ENCODE data around the gene ZNF322.
A peak's percentile ranks its signal among the peaks of the same experiment; 100 is the strongest.
"Not testable (repeated sequence)": the region's sequence is repeated elsewhere in the genome, so short reads cannot be mapped to it uniquely, and the experiment has no call there.

Gene ZNF322, protein sequence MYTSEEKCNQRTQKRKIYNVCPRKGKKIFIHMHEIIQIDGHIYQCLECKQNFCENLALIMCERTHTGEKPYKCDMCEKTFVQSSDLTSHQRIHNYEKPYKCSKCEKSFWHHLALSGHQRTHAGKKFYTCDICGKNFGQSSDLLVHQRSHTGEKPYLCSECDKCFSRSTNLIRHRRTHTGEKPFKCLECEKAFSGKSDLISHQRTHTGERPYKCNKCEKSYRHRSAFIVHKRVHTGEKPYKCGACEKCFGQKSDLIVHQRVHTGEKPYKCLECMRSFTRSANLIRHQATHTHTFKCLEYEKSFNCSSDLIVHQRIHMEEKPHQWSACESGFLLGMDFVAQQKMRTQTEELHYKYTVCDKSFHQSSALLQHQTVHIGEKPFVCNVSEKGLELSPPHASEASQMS

DNA sequence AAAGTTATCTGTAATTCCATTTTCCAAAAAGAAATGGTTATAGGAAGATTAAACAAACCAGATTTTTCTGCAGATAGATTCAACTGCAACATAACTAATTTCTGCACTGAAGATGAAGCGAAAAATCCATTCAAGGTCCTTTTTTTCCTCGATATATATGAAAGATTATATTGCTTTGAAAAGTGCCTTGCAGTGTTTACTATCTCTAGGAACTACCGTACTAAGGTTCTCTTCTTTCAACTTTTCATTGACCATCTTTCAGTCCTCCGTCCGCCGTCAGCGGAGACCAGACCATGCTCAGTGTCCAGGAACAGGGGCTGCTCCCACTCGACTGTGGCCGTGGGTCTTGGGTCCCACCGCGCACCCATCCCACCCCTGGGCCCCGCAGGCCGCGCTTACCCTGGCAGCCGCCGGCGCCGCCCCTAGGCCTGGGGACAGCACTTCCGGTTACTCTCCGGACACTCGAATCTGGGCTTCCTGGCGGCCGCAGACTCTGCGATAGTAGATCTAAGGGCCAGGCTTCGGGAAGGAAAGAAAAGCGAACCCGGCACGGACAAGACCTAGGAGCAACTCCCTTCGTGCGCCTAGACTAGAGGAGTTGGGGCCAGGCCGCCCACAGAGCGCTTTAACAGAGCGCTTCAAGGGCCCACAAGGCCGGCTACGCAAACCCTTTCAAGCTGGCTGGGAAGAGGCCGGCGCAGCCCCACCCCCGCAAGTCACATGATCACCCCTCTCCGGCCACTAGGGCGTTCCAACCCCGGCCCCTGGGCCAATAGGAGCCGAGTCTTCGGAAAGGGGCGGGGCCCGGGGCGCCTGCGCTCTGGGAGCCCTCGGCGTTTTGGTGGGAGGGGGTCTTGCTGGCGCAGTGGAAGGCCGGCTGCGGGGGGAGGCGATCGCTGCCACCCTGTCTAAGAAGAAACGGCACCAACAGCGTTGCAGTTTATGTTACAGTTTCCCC, at the start of gene ZNF322:
TSS of gene ZNF322 (minus strand) at position 705 of the 958 bp plus-strand sequence. CDS start 21,193 bp downstream, outside the sequence.
- peak; percentile 90 for DNase-seq

DNA sequence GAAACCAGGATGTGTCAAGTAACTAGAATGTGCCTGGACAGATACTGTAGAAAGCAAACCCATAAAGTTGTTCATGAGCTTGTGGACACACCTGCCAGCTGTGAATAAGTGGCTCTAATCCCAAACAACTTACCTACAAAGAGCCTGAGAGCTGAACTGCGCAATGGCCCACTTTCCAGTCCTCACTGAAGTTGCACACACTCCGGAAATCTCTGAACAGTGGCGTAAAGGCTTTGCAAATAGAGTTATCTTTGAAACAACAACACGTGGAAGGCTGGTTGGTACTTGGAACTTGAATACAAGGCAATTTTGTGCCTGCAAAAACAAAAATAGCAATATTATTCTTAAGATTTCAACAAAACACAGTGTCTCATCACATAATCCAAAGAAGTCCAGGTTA, 46.2 kb upstream of the ZNF322 start:
- not testable (repeated sequence) for DNase-seq

DNA sequence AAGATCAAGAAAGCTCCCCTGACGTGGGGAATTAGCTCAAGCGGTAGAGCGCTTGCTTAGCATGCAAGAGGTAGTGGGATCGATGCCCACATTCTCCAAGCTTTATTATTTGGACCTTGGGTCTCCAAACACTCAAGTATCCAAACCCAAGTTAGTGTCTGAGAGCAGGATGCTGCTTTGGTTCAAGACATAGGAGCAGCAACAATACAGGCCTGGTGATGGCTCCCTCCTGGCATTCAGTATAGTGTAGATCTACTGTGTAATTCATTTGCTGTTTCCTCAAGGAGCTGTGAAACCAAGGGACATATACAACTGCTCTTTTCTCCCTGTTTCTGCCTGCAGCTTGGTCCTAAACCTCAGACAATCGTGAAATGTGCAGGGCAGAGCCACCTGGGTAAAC, 45.8 kb upstream of the ZNF322 start:
- not testable (repeated sequence) for DNase-seq

DNA sequence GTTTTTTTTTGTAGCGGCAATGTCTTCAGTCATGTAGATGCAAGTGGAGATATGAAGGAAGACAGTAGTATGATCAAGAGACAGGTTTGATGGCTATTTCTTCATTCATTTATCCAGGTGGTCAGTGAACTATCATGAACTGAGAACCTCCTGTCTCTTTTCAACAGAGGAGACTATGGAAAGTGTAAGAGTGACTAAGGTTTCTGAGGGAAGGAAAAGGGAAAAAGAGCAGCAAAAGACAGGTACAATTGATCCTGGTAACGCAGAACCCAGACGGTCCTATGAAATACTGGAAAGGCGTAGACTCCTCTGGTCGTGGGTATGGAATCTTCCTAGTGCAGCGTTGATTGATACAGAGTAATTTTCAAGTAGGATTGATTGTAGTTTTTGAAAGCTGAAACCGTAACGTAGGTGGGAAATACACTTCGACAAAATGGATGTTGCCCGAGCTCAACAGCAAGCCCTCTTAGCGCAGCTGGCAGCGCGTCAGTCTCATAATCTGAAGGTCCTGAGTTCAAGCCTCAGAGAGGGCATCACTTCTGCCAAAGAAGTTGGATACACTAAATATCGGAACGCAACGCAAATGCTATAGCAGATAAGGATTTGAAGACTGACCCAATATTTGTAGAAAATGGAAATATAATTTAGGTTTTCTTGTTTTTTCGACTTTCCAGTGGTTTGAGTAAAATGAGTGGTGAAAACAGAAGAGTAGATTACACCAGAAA, 41.6 kb upstream of the ZNF322 start:
- DNase-seq: not testable (repeated sequence)

DNA sequence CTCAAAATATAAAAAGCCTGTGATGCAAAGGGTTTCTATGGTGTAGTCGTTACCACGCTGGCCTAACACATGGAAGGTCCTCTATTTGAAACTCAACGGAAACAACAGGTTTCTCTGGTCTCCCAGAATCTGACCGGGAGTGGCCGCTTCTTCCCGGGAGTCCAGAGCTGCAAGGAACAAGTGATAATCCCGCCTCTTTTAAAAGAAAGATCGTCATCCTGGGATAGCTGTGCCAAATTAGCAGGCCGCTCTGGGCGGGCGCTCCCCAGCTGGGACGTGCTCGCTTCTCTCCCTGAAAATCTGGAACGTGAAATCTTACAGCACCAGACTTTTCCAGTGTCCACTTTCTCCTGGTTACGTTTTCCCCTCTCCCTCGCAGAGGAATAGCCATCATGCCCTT, 38.0 kb upstream of the ZNF322 start:
- DNase-seq: not testable (repeated sequence)

DNA sequence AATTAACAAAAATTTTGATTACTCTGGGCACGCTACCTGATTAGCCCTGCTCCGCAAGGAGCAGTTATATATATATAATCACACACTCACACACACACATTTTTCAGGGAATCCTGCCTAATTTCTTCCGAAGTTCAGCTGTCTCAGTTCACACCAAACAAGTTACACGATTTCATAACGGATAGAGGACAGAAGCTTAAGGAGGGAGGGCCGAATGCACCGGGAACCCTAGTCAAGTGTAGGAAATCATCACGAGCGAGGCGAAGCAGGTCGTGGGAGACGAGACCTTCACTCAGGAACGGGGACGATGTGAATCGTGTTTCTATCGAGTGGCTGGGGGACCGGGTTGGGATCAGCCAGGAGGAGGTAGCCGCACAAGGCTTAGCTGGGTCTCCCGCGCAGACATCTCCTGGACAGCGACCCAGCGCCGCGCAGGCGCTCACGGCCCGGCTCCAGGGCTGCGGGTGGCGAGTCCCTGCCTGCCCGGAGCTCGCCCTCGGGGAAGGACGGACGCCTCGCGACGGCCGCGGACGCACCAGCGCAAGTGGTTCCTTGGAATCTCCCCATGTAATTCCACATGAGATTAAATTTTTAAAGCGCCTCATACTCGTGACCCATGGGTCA, 29.9 kb upstream of the ZNF322 start:
- not testable (repeated sequence) for DNase-seq

DNA sequence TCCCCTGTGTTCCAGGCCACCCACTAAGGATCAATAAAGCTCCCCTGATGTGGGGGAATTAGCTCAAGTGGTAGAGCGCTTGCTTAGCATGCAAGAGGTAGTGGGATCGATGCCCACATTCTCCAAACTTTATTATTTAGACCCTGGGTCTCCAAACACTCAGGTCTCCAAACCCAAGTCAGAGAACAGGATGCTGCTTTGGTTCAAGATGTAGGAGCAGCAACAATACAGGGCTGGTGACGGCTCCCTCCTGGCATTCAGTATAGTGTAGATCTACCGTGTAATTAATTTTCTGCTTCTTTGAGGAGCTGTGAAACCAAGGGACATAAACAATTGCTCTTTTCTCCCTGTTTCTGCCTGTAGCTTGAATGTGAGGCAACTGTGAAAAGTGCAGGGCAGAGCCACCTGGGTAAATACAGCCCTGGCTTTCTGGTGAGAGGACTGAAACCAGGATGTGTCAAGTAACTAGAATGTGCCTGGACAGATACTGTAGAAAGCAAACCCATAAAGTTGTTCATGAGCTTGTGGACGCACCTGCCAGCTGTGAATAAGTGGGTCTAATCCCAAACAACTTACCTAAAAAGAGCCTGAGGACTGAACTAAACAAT, 23.0 kb upstream of the ZNF322 start:
- not testable (repeated sequence) for DNase-seq

DNA sequence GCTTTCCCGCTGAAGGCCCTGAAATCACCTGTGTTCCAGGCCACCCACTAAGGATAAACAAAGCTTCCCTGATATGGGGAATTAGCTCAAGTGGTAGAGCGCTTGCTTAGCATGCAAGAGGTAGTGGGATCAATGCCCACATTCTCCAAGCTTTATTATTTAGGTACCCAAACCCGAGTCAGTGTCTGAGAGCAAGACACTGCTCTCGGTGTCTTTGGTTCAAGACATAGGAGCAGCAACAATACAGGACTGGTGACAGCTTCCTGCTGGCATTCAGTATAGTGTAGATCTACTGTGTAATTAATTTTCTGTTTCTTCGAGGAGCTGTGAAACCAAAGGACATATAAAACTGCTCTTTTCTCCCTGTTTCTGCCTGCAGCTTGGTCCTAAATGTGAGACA, 13.7 kb upstream of the ZNF322 start:
- not testable (repeated sequence) for DNase-seq

DNA sequence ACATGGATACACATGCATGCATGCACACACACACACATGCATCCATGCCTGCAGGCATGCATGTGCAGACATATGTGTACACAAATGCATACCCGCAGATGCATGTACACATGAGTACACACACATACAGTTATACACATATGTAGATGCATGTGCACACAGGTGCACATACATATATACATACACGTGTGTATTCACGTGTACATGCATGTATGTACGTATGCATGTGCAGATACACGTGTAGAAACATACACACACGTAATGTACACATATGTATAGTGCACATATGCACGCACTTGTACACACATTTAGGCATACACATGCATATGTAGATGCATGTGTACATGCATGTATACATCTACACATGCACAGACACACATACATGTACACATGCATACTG, 11.0 kb upstream of the ZNF322 start:
- DNase-seq: not testable (repeated sequence)

DNA sequence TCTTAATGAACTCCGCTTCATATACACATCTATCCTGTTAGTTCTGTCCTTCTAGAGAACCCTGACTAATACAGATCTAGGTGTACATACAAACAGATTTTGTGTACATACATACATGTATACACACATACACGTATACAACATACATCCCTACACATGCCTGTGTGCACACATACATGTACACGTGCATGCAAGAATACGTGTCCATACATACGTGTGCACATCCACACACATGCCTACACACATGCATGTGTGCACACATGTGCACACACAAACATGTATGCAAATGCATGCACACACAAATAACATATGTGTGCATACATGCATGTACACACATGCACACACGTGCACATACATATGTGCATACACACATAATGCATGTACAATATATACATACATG, 10.5 kb upstream of the ZNF322 start:
- DNase-seq: not testable (repeated sequence)

DNA sequence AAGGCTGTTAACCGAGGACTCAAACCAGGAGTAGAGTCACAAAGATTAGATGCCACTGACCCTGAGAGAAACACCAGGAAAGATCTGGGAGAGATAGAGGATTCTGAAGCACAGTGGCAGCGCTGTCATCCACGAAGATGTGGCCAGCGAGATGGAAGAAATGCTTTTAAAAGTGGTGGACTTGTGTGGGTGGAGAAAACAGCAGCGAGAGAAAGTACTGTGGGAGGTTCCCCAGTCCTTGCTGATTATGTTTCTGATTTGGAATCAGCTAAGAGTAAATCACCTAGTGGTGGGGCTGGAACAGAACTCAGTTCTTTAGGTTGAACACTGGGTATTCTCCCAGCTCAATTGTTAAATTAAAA, 435 bp upstream of the ZNF322 start:
- peak in 1 of 2 donors; percentile 37 for DNase-seq

DNA sequence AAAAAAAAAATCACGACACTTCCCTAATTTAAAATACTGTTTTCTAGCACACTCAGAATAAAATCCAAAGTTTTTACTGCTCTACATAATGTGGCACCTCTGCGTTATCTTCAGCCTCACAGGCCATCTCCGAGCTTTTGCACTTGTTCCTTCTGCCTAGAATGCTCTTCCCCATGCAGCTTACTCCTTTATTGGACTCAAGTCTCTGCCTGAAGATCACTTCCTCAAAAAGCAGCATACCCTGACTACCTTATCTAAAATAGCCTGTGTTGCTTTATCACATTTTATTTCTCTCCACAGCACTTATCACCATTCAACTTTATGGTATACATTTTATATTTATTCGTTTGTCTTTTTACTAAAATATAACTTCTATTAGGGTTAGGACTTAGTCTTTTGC, 2.3 kb downstream of the ZNF322 start:
- no peak for DNase-seq

DNA sequence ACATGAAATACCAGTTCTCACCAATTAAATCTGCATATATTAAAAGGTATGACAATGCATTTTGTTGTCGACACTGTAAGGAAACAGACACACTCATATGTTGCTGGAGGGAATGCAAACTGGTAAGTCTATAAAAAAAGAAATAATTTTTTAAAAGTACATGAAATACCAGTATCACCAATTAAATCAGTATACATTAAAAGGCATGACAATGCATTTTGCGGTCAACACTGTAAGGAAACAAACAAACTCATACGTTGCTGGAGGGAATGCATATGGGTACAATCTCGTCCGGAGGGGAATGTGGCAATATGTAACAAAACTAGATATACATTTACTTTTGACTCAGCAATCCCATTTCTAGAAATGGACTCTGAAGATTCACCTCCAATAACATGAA, 6.5 kb downstream of the ZNF322 start:
- no peak for DNase-seq

DNA sequence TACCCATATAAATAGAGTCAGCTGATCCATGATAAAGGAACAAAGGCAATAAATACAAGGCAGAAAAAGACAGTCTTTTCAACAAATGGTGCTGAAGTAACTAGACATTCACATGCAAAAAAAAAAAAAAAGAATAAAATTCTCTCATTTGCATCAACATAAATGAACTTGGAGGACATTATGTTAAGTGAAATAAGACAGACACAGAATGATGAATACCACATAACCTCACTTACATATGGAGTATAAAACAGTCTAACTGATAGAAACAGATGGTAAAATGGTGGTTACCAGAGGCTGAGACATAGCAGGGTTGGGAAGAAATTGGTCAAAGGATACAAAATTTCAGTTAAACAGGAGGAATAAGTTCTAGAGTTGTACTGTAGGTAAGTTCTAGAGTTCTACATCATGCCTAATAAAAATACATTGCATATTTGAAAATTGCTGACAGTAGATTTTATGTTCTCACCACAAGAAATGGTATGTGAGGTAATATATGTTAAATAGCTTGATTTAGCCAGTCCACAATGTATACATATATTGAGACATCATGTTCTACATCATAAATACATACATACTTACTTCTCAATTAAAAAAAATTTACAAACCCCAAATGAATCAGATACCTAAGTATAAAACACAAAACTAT, 8.3 kb downstream of the ZNF322 start:
- no peak for DNase-seq

DNA sequence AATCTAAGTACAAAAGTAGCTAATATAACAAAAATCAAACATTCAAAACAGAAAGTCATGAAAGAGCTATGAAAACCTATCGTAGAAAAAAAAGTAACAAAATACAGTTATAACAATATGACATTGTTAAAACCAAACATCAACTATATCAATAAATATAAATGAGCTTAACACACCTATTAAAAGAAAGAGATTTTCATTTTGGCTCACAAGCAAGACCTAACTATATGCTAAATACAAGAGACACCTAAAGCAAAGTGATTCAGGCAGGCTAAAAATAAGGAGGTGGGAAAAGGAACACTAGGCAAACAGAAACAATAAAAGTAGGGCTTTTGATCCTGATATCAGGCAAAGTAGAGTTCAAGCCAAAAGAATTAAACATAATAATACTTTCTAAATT, 13.5 kb downstream of the ZNF322 start:
- no peak for DNase-seq

DNA sequence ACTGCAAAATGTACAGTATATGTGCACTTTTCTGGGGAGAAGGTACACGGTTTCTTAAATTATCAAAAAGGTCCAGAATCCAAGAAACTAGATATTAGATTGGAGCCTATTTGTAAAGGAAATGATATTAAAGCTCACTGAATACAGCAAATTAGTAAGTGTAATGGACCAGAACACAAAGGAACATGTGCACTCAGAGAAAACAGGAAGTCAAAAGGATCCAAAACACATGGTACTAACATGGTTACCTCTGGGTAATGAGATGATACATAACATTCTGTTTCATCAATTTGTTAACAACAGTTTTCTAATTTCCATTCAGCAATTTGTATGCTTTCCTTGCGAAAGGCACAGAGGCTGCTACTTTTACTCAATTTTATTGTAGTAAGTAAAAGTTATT, 18.7 kb downstream of the ZNF322 start:
- DNase-seq: no peak

DNA sequence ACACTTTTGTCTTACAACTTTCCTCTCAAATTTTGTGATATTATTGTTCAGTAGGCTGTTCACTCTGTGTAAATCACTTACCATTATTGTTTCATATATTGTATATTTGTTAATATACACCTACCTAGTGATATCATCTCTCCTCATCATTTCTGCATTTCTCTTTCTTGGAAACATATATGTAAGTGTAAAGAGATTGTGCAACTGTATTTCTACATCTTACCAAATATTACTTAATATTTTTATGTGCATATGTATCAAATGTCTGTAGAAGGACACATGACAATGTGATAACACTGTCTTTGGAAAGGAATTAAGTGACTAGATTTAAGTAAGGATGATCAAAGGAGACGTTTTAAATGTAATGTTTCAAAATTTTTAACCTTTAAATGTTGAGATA, 30.2 kb downstream of the ZNF322 start:
- no peak for DNase-seq

DNA sequence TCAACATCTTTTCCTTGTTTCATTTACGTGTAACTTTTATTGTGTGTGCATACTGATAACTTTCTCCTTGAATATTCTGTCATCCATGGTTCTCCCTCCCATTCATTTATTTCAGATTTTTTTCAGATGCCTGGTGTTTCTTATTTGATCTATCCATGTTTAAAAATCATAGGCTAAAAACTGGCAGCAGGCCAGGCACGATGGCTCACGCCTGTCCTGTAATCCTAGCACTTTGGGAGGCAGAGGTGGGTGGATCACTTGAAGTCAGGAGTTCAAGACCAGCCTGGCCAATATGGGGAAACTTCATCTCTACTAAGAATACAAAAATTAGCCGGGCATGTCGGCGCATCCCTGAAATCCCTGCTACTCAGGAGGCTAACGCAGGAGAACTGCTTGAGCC, 31.7 kb downstream of the ZNF322 start:
- DNase-seq: no peak

DNA sequence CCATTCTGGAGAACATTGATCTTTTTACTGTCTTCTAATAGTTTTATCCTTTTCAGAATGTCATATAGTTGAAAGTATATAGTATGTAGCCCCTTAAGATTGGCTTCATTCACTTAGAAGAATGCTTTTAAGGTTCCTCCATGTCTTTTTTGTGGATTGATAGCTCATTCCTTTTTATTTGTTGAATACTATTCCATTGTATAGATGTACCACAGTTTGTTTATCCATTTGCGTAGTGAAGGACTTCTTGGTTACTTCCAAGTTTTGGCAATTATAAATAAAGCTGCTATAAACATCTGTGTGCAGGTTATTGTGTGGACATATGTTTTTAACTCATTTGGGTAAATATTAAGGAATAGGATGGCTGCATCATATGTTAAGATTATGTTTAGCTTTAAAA, 35.0 kb downstream of the ZNF322 start:
- no peak for DNase-seq

DNA sequence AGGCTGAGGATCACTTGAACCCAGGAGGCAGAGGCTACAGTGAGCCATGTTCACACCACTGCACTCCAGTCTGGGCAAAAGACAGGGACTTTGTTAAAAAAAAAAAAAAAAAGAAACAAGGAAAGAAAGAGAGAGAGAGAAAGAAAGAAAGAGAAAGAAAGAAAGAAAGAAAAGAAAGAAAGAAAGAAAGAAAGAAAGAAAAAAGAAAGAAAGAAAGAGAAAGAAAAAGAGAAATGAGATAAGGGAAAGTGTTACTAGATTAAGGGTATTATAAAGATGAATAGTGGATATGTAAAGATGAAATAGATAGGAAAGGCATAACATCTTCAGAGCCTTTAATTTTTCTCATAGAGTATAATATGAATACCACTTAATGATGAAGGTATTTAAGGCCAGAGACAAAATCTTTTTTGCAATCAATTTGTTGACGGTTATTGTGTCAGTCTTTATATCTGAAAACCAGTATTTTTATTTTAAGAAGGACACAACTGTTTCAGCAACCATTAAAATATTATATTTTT, 36.1 kb downstream of the ZNF322 start:
- no peak for DNase-seq

Data from CD4-positive, alpha-beta T cell treated with Interleukin-1 beta for 1 hour (primary cell).